Gastroesophageal sphincter (tissue), 3 donors: ENCODE measurements around the gene FAM24A.

Experiments
- CTCF ChIP-seq, 4 experiments: fragments of 200-600 bp in 2 of 4; fragments of 450-650 bp in 2 of 4; sonication (generic) in 1 of 4; IDR thresholded peaks; one replicate each; pipeline ENCODE4 v1.5.1; 2017 to 2019; ENCODE audit warnings: antibody characterized with exemption in 4 of 4, mild to moderate bottlenecking in 2 of 4, moderate library complexity in 2 of 4
- EP300 ChIP-seq: sonication (generic); formaldehyde crosslinking; IDR thresholded peaks from one replicate; pipeline ENCODE4 v1.6.1; 2017; ENCODE audit warnings: antibody characterized with exemption, mild to moderate bottlenecking
- POLR2A ChIP-seq, 2 donors: fragments of 450-650 bp; IDR thresholded peaks; one replicate each; pipeline ENCODE4 v1.6.1; 2017; ENCODE audit warnings: antibody characterized with exemption in 2 of 2, mild to moderate bottlenecking in 2 of 2, moderate library complexity in 1 of 2
- POLR2AphosphoS5 ChIP-seq: sonication (generic); formaldehyde crosslinking; IDR thresholded peaks from one replicate; pipeline ENCODE4 v1.6.1; 2017; ENCODE audit warnings: antibody characterized with exemption

DNA sequence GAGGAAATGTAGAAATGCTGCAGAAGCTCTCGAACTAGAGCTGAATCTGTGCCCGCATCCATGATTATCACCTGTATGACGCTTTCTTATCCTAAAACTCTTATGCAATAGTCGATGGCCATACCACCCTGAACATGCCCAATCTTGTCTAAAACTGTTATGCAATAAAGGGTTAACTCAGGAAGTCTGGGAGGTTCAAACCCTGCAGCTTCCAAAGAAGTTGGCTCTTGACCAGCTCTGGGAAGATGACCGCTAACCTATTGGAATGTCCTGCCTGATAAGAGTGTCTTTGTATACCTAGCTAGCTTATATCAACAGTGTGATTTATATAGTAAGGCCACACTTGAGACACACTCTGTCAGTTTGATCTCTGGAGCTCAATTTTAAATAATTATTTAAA lies 47.1 kb downstream of the FAM24A start:
- TF ChIP-seq CTCF (IDR thresholded peaks at IDR 0.05) (no peak), POLR2A (IDR thresholded peaks at IDR 0.05) (no peak), EP300 (no peak), POLR2AphosphoS5 (no peak)
